Right lung (tissue), 5 donors: ENCODE results near the gene PTPN4. TPM values are rescaled to one million over a fixed set of nuclear protein-coding genes. Genes with fewer than 3 reads are reported as not detected.
"Not testable (repeated sequence)": the region's sequence is repeated elsewhere in the genome, so short reads cannot be mapped to it uniquely, and the experiment has no call there.

ENCODE experiments used
- DNase-seq, 2 donors: peaks; one replicate each; pipeline ENCODE4 v3.0.0-alpha.2; 2013
- polyA plus RNA-seq, 5 donors: library from polyadenylated mRNA; unstranded; fragments of 120-200 nt; gene quantifications; one replicate each; pipeline versions ENCODE4 v1.2.1 to v1.2.3, GENCODE V29; 2013; ENCODE audit warnings: inconsistent platforms in 1 of 5, low replicate concordance in 1 of 5; ENCODE audit not compliant: insufficient read length in 5 of 5, insufficient read depth in 1 of 5

Gene PTPN4
- polyA plus RNA-seq, 5 donors = 15.4 to 32.3 (median 25.8) TPM

DNA sequence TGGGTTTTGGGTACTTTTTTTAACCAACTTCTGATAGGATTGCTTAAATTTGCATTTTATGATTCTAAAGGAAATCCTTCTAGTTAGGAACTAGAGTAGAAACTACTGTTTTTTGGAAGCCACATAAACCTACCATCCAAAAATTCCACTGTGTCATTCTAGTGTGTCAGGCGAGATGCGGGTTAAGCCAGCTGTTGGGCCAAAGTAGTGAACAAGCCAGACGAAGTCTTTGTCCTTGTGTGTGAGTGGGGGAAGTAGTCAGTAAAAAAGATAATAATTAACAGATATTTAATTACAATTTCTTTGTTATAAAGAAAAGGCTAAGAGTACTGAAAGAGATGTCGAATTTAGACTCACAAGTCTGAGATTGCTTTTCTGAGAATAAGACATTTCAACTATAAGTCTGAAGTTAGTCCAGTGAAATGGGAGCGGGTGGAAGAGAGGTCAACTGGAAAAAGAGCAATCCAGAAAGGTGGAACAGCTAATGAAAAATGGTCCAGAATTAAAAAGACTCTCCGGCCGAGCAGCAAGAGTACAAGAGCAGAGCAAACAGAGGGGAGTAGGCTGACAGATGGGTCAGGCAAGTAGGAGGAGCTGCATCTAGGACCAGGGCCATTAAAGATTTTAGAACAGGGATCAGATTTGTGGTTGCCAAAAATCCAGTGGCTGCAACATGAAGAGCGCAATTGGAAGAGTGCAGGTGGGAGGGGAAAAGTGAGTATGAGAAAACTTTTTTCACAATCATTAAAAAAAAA, 254.7 kb downstream of the PTPN4 start:
- peak; percentile 38 to 43 for DNase-seq

- DNase-seq = no peak
These were observed 257.1 kb downstream of the PTPN4 start for GRCh38 chr2:120016800-120017199.

DNA sequence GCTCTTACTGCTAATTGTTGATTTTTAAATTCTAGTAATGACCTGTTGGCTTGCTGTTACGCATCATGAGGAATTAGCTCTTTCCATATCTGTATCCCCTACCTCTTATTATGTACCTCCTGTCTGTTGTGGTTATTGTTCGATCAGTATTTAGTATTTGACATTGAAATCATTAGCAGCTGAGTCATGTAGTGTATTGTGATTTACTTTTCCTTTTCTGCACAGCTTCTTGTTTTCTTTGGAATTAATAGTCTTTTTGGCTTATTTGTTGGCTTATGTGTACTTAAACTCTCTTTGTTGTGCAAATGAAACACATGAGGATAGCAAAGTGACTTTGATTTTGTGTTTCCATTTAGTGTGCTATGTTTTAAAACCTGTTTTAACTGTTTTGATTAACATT, 257.5 kb downstream of the PTPN4 start:
- DNase-seq = no peak

DNA sequence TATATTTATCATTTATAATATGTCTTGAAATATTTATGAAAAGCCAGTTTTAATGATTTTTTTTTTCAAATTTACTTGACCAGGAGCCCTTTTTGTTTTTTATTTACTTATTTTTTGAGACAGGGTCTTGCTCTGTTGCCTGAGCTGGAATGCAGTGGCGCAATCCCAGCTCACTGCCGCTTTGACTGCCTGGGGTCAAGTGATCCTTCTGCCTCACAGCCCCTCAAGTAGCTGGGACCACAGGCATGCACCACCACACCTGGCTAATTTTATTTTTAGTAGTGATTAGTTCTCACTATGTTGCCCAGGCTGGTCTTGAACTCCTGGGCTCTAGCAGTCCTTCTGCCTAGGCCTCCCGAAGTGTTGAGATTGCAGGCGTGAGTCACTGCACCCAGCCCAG, 258.8 kb downstream of the PTPN4 start:
- DNase-seq = no peak

DNA sequence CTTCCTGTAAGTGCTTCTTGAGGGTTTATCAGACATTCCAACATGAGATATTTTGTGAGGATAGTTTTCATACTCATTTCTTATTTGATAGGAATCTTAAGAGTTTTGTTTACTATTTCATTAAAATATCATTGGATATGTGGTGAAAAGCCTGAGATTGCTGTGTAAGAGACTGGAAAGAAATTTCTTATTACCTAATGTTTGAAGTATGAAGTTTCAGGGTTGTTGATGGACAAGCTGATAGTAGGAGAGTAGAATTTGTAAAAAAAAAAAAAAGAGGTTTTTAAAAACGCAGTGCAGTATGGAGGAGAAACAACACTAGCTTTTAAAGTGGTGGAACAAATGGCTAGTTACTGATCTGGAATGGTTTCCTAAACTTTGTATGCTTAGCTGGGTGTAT, 260.8 kb downstream of the PTPN4 start:
- DNase-seq = no peak

GRCh38 chr2:120022505-120022904, 262.8 kb downstream of the PTPN4 start:
- not testable (repeated sequence) for DNase-seq

DNA sequence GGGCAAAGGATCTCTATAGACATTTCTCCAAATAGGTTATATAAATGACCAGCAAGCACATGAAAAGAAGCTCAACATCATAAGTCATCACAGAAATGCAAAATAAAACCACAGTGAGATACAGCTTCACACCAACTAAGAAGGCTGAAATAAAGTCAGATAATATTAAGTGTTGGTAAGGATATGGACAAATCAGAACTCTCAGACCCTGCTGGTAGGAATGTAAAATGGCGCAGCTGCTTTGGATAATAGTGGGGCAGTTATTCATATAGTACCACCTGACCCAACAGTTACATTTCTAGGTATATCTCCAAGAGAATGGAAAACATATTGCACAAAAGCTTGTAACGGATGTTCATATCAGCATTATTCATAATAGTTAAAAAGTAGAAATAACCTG, 267.2 kb downstream of the PTPN4 start:
- DNase-seq = no peak

DNA sequence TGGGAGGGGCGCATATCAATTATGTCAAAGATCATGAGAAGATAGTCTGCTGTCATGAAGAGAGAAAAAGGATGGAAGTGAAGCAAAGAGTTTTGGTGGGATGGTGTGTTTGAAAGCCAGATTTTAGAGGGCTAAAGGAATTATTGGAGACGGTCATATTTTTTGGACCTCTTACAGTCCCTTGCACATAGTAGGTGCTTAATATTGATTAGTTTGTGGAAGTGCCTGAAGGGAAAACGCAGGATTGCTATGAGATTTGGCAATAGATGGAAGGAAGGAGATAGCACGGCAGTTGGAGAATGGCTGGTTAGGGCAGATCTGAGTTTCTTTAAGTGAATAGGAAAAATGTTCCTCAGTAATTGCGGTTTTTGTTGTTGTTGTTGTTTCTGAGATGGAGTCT, 269.1 kb downstream of the PTPN4 start:
- DNase-seq = no peak

GRCh38 chr2:120029672-120030640, 270.2 kb downstream of the PTPN4 start:
- DNase-seq = no peak

DNA sequence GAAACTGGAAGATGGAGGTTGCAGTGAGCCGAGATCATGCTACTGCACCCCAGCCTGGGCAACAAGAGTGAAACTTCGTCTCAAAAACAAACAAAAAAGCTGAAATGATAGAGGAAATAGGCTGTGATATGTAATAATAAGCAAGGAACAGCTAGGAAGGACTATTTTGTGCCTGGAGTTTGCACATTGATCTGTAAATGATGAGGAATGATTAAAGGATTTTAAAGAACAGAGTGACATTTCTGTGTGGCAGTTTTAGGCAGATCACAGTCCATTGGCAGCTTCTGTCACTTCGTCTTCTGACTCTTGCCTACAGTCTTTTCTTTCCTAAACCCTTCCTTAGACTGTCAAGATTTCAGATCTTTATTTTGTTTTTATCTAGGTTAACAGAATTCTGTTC, 272.6 kb downstream of the PTPN4 start:
- DNase-seq = no peak

Other genes with a start within 250 kb of the PTPN4 start
- 1 to 10 TPM; 1.4 to 9.7 (median 6.4) TPM for gene SCTR, start 235.4 kb upstream of the PTPN4 start, polyA plus RNA-seq
- gene CFAP221, start 215.5 kb upstream of the PTPN4 start, polyA plus RNA-seq = 10 to 100 TPM; 12.2 to 18.1 (median 13.4) TPM
- 10 to 100 TPM; 12.3 to 15.7 (median 12.9) TPM for gene TMEM177, start 80.7 kb upstream of the PTPN4 start, polyA plus RNA-seq